ENCODE measurements around the gene ZFP36L1. TPM values are rescaled to one million over a fixed set of nuclear protein-coding genes. Genes with fewer than 3 reads are reported as not detected.
A peak's percentile ranks its signal among the peaks of the same experiment; 100 is the strongest.

Gene ZFP36L1
- total and polyA plus RNA-seq, 2 of the 13 experiments (the other 11 are each of a cell fraction or from before 2014, with no cell fraction given) = 7.4 to 10.2 TPM

DNA sequence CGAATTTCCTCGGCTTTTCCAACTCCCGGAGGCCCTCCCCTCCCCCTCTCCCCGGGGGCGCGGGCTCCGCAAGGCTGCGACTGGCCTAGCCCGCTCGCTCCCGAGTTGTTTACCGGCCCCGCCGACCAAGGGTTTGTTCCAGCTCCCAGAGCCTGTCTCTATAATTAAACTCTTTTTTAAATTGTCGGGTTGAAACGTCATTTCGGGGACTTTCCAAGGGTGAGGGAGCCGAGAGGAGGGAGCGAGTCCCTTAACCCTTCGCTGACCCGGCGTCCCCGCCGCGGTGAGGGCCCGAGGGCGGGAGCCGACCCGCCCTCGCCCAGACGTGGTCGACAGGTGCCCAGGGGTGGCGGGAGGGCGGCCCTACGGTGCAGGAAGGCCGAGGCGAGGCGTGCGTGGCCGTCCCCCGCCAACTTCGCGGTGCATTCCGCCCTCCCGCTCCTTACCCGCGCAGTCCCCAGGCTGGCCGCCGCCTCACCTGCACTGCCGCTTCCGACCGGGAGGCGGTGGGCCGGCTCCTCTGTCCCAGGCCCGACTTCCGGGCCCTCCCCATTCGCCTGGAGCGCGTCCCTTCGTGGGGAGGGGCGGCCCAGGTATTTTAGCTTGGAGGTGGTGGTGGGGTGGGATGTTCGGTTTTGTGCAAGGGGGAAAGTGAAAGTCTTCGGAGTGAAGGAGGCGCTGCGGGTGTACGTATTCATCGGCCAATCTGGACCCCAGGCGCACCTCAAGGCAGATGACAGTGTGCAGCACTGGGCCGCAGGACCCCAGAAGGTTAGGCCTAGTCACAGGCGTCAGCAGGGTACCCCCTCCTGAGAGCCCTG lies 2.9 kb upstream of the ZFP36L1 start (continued):
- TF ChIP-seq MED1 (CRISPR knock-in tag; IDR thresholded peaks at IDR 0.05) (peak; percentile 60), NFKB2 (CRISPR knock-in tag; IDR thresholded peaks at IDR 0.05; ENCODE audit: borderline replicate concordance) (peak; percentile 83; the same call in 1 of the 2 replicates), ZNF570 (CRISPR knock-in tag; IDR thresholded peaks at IDR 0.05; ENCODE audit: borderline replicate concordance) (no peak), GPN1 (CRISPR knock-in tag; IDR thresholded peaks at IDR 0.05; ENCODE audit: borderline replicate concordance) (no peak), ZNF431 (CRISPR knock-in tag; IDR thresholded peaks at IDR 0.05; ENCODE audit: borderline replicate concordance, low read depth) (0 out of 2 replicates have a peak, but pooled peaks have one; percentile 32), TBP (CRISPR knock-in tag; IDR thresholded peaks at IDR 0.05) (no peak), ZNF251 (CRISPR knock-in tag; IDR thresholded peaks at IDR 0.05) (0 out of 2 replicates have a peak, but pooled peaks have one; percentile 58), ARNT (IDR thresholded peaks at IDR 0.05) (no peak), MLLT10 (CRISPR knock-in tag; IDR thresholded peaks at IDR 0.05) (no peak), ZNF460 (CRISPR knock-in tag; IDR thresholded peaks at IDR 0.05; ENCODE audit: borderline replicate concordance) (0 out of 2 replicates have a peak, but pooled peaks have one; percentile 11), TP53 (CRISPR knock-in tag; conservative IDR thresholded peaks at IDR 0.05) (no peak), ZNF34 (CRISPR knock-in tag; IDR thresholded peaks at IDR 0.05; ENCODE audit: borderline replicate concordance) (peak; percentile 54; the same call in 1 of the 2 replicates), ZNF274 (CRISPR knock-in tag; IDR thresholded peaks at IDR 0.05) (peak; percentile 84; the same call in 1 of the 2 replicates), KDM2A (CRISPR knock-in tag; IDR thresholded peaks at IDR 0.05; ENCODE audit: borderline replicate concordance, low read depth) (peak; percentile 88), ELF4 (CRISPR knock-in tag; IDR thresholded peaks at IDR 0.05; ENCODE audit: borderline replicate concordance) (peak; percentile 86)
- TF ChIP-seq, protein P1, sequence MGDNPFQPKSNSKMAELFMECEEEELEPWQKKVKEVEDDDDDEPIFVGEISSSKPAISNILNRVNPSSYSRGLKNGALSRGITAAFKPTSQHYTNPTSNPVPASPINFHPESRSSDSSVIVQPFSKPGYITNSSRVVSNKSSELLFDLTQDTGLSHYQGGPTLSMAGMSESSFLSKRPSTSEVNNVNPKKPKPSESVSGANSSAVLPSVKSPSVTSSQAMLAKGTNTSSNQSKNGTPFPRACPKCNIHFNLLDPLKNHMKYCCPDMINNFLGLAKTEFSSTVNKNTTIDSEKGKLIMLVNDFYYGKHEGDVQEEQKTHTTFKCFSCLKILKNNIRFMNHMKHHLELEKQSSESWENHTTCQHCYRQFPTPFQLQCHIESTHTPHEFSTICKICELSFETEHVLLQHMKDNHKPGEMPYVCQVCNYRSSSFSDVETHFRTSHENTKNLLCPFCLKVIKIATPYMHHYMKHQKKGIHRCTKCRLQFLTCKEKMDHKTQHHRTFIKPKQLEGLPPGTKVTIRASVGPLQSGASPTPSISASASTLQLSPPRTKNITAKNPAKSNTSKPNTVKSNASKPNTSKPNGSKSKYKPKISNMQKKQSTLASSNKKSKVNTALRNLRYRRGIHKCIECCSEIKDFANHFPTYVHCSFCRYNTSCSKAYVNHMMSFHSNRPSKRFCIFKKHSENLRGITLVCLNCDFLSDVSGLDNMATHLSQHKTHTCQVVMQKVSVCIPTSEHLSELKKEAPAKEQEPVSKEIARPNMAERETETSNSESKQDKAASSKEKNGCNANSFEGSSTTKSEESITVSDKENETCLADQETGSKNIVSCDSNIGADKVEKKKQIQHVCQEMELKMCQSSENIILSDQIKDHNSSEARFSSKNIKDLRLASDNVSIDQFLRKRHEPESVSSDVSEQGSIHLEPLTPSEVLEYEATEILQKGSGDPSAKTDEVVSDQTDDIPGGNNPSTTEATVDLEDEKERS (CRISPR knock-in tag; IDR thresholded peaks at IDR 0.05) = no peak; the same call in 1 of the 2 replicates
- TF ChIP-seq, protein P2, sequence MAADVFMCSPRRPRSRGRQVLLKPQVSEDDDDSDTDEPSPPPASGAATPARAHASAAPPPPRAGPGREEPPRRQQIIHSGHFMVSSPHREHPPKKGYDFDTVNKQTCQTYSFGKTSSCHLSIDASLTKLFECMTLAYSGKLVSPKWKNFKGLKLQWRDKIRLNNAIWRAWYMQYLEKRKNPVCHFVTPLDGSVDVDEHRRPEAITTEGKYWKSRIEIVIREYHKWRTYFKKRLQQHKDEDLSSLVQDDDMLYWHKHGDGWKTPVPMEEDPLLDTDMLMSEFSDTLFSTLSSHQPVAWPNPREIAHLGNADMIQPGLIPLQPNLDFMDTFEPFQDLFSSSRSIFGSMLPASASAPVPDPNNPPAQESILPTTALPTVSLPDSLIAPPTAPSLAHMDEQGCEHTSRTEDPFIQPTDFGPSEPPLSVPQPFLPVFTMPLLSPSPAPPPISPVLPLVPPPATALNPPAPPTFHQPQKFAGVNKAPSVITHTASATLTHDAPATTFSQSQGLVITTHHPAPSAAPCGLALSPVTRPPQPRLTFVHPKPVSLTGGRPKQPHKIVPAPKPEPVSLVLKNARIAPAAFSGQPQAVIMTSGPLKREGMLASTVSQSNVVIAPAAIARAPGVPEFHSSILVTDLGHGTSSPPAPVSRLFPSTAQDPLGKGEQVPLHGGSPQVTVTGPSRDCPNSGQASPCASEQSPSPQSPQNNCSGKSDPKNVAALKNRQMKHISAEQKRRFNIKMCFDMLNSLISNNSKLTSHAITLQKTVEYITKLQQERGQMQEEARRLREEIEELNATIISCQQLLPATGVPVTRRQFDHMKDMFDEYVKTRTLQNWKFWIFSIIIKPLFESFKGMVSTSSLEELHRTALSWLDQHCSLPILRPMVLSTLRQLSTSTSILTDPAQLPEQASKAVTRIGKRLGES (CRISPR knock-in tag; IDR thresholded peaks at IDR 0.05; ENCODE audit: borderline replicate concordance) = no peak
- TF ChIP-seq, protein P3, sequence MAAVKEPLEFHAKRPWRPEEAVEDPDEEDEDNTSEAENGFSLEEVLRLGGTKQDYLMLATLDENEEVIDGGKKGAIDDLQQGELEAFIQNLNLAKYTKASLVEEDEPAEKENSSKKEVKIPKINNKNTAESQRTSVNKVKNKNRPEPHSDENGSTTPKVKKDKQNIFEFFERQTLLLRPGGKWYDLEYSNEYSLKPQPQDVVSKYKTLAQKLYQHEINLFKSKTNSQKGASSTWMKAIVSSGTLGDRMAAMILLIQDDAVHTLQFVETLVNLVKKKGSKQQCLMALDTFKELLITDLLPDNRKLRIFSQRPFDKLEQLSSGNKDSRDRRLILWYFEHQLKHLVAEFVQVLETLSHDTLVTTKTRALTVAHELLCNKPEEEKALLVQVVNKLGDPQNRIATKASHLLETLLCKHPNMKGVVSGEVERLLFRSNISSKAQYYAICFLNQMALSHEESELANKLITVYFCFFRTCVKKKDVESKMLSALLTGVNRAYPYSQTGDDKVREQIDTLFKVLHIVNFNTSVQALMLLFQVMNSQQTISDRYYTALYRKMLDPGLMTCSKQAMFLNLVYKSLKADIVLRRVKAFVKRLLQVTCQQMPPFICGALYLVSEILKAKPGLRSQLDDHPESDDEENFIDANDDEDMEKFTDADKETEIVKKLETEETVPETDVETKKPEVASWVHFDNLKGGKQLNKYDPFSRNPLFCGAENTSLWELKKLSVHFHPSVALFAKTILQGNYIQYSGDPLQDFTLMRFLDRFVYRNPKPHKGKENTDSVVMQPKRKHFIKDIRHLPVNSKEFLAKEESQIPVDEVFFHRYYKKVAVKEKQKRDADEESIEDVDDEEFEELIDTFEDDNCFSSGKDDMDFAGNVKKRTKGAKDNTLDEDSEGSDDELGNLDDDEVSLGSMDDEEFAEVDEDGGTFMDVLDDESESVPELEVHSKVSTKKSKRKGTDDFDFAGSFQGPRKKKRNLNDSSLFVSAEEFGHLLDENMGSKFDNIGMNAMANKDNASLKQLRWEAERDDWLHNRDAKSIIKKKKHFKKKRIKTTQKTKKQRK (IDR thresholded peaks at IDR 0.05; ENCODE audit: low read length) = no peak
- TF ChIP-seq, protein P4, sequence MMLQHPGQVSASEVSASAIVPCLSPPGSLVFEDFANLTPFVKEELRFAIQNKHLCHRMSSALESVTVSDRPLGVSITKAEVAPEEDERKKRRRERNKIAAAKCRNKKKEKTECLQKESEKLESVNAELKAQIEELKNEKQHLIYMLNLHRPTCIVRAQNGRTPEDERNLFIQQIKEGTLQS (CRISPR knock-in tag; IDR thresholded peaks at IDR 0.05) = peak; percentile 29; the same call in 1 of the 2 replicates

Data from HepG2 (cell line).